GM18517 (cell line): ENCODE data around the gene EEFSEC.

ENCODE experiments used
- ATAC-seq: cut with Tn5 transposase; IDR thresholded peaks from one replicate; pipeline ENCODE4 v1.9.1; 2021; ENCODE audit warnings: mild to moderate bottlenecking, moderate library complexity; ENCODE audit not compliant: unreplicated experiment

EEFSEC gene

GRCh38 chr3:128359846-128360642 is 206.8 kb downstream of the EEFSEC start:
- no peak for ATAC-seq

GRCh38 chr3:128360705-128361271 is 207.5 kb downstream of the EEFSEC start:
- no peak for ATAC-seq

GRCh38 chr3:128362026-128362965 is 209.0 kb downstream of the EEFSEC start:
- no peak for ATAC-seq

GRCh38 chr3:128364291-128364690 is 211.0 kb downstream of the EEFSEC start:
- ATAC-seq: no peak

- no peak for ATAC-seq
Observed at GRCh38 chr3:128364808-128365360, 211.6 kb downstream of the EEFSEC start.

GRCh38 chr3:128366136-128366535 is 212.9 kb downstream of the EEFSEC start:
- no peak for ATAC-seq

GRCh38 chr3:128366652-128367051 is 213.4 kb downstream of the EEFSEC start:
- ATAC-seq: no peak

GRCh38 chr3:128367221-128367620 is 213.9 kb downstream of the EEFSEC start:
- ATAC-seq: no peak

GRCh38 chr3:128367761-128368160 is 214.5 kb downstream of the EEFSEC start:
- ATAC-seq: no peak

GRCh38 chr3:128368626-128369025 is 215.3 kb downstream of the EEFSEC start:
- ATAC-seq: no peak

GRCh38 chr3:128369121-128369703 is 215.9 kb downstream of the EEFSEC start:
- ATAC-seq: no peak

GRCh38 chr3:128369881-128370642 is 216.8 kb downstream of the EEFSEC start:
- no peak for ATAC-seq

- no peak for ATAC-seq
Observed at GRCh38 chr3:128372281-128372680, 219.0 kb downstream of the EEFSEC start.

- no peak for ATAC-seq
Observed at GRCh38 chr3:128372707-128373533, 219.6 kb downstream of the EEFSEC start.

- ATAC-seq: no peak
Observed at GRCh38 chr3:128374746-128375445, 221.6 kb downstream of the EEFSEC start.

- ATAC-seq: no peak
Observed at GRCh38 chr3:128376516-128376915, 223.2 kb downstream of the EEFSEC start.

GRCh38 chr3:128378631-128379347 is 225.5 kb downstream of the EEFSEC start:
- no peak for ATAC-seq
